SIG-M5 treated with dmso at 0.1 percent for 504 hours (cell line): Measurements from ENCODE around the gene KANSL1L.
"Not testable (repeated sequence)": the region's sequence is repeated elsewhere in the genome, so short reads cannot be mapped to it uniquely, and the experiment has no call there.

Experiments
- DNase-seq: peaks from one replicate; lab custom pipeline; 2025; ENCODE audit not compliant: unreplicated experiment; lab: John Stamatoyannopoulos, UW

KANSL1L gene

GRCh38 chr2:210177769-210178168 is 6.6 kb upstream of the KANSL1L start:
- DNase-seq: no peak

GRCh38 chr2:210177115-210177514 is 5.9 kb upstream of the KANSL1L start:
- DNase-seq: not testable (repeated sequence)

GRCh38 chr2:210174086-210174485 is 2.9 kb upstream of the KANSL1L start:
- DNase-seq: no peak

DNA sequence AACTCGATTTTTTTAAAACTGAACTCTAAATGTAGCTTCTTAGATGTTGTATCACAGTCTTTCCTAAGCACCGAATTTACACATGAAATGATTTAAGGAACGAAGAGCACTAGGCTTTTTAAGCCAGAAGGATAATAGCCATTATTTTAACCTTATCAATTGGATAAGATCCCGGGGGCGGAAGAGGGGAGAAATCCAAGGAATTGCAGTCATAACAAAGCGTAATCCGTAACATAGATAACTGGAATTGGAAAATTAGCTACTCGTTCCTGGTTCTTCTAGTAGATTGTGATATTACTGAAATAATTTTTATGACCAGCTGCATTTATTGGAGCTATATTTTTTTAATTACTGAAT is 988 bp upstream of the KANSL1L start:
- DNase-seq: no peak

GRCh38 chr2:210170446-210171303 is 534 bp downstream of the KANSL1L start:
- peak; percentile 94 for DNase-seq

DNA sequence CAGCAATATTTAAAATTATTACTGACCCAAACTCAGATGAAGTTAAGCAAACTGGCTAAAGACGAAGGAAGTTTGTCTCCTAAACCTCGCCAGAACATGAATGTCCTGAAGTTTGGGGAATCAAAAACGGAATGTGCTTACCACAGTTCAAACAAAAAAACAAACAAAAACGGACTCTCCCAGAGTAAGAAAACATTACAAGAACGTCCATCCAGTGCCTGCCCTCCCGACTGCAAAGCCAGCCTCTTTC is 1.1 kb downstream of the KANSL1L start:
- no peak for DNase-seq

- peak; percentile 96 for DNase-seq
Measured at GRCh38 chr2:210169516-210170195, 1.6 kb downstream of the KANSL1L start.

GRCh38 chr2:210167227-210167626 is 4.0 kb downstream of the KANSL1L start:
- no peak for DNase-seq

- DNase-seq: peak; percentile 62
Measured at GRCh38 chr2:210162466-210163124, 8.6 kb downstream of the KANSL1L start.

DNA sequence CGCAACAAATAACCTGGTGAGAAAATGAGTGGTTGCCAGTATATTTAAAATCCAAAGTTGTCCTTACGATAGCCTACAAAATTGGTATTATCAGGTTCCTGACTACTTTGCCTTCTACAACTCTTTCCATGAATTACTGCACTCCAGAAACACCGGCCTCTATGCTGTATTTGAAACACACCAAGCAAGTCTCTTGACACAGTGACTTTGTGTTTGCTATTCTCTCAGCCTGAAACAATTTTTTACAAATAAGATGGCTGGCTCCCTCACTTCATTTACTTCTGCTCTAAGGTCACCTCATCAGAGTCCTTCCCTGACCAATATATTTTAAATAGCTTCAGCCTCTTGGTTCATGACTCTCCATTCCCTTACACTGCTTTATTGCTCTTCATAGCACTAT is 12.2 kb downstream of the KANSL1L start:
- DNase-seq: no peak

DNA sequence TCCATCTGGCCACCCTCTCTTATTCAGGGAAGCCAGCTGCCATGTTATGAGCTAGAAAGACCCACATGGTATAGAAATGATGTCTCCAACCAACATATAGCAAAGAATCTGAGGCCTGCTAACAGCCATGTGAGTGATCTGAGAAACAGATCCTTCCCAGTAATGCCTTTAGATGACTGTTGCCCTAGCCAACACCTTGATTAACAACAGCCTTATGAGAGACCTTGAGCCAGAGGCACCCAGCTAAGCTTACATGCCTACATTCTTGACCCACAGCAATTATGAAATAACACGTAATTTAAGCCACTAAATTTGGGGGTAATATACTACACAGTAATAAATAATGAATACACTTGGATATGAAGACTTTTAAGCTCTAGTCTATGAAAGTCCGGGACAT is 13.0 kb downstream of the KANSL1L start:
- no peak for DNase-seq

GRCh38 chr2:210157526-210157925 is 13.7 kb downstream of the KANSL1L start:
- DNase-seq: no peak

DNA sequence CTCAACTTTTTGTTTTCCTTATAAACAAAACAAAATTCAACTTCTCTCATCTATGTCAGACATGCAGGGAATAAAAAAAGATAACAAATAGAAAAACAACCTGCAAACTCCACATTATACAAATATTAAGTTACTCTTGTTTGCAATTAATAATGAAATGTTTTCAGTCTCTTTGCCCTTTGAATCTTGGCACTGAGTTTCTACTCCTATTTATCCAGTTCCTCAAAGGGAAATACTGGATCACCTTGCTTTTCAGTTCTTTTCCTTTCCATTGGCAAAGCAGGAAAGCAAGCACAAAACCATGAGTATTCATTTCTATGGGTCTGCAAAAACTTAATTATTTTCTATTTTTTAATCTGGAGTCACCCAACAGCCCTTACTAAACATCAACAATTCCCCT is 23.6 kb downstream of the KANSL1L start:
- DNase-seq: no peak

DNA sequence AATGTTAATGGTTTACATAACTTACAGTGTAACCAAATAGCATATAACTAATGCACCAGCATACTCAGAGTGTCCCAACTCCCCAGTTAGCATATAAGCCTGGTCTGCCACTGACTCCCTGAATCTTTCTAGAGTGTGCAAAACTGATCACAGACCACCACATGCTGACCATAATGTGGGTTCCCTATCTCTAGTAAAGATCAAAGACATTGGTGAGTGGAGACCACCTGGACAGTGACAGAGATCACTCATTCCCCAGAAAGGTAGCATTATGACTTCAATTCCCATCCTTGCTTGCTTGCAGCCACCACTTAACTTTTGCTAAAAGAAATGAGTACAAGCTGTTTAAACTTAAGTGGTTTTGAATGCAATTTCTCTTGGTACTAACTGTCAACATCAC is 39.0 kb downstream of the KANSL1L start:
- DNase-seq: no peak

DNA sequence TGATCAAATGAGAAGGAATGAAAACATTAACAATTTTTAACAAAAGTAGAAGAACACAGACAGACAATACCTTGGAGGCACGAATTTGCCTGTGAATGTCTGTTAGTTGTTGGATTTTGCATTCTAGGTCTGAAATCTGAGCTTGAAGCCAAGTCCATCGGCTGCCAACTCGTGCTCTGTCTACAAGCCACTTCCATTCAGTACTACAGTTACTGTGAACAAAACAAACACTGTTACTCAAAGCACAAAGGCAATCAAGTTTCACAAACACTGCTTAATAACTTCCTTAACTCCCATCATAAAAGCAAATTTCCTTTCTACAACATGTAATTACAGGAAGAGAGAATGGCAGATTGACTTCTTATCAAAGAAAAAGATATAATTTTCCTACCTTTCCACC is 42.2 kb downstream of the KANSL1L start:
- DNase-seq: no peak

DNA sequence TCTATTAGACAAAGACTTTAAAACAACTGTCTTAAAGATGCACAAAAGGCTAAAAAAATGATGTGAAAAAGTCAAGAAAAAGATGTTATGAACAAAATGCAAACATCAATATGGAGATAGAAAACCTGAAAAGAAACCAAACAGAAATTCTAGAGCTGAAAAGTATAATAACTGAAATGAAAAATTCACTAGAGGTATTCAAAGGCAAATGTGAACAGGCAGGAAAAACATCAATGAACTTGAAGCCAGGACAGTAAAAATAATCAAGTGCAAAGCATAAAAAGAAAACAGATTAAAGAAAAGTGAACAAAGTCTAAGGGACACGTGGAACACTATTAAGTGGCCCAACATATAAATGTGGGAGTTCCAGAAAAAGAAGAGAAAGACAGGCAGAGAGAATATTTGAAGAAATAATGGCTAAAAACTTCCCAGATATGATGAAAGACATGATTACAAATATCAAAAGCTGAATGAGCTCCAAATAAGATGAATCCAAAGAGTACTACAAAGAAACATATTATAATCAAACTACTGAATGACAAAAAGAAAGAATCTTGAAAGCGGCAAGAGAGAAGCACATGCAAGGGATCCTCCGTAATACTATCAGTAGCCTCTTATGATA is 57.5 kb downstream of the KANSL1L start:
- no peak for DNase-seq

DNA sequence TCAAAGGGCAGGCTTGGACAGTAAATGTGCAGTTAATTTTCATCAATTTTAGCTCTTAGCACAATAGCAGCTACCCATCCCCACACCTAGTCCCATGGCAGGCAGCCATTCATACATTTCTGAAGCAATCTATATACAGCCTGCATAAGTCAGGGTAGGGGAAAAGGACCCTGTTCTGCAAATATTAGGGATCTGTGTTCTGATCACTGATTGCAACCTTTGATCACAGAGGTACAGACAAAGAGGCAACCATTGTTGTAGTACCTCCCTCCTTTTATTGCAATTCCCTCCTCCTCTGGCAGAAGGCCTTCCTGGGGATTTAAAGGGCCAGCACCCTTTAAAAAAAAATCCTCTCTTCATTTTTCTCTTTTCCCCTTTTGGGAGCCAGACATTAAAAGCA is 58.3 kb downstream of the KANSL1L start:
- no peak for DNase-seq

- no peak for DNase-seq
Measured at GRCh38 chr2:210099940-210100339, 71.3 kb downstream of the KANSL1L start.

DNA sequence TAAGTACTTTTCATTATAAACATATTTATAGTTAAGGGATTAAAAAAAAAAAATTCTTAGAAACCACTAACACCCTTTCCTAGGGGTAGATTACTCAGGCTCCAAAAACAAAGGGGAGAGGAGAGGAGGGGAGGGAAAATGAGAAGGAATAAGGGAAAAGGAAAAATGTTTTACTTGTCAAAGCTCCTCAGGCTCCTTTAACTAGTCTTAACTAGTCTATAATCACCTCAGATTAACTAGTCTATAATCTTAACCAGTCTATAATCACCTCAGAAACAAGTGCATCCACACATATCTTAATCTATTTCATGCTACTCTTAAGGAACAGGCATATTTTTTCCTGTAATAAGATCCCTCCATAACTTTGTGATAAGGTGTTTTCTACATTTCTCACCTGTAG is 76.4 kb downstream of the KANSL1L start:
- no peak for DNase-seq

DNA sequence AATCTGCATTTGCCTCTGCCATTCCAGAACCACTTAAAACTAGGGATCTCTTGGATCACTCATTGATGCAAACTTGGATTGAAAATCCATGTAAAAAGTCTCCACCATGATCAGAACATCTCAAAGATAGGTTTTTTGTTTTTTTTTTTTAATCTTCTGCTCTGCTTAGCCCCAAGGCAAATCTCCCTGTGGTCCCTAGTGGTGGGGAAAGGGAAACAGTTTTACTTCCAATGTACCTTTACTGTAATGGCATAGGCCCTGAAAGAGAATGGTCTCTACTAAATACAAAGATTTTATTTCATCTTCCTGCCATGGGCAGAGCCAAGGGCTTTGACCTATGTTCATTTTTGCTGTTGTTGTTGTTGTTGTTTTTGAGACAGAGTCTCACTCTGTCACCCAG is 78.4 kb downstream of the KANSL1L start:
- DNase-seq: no peak

DNA sequence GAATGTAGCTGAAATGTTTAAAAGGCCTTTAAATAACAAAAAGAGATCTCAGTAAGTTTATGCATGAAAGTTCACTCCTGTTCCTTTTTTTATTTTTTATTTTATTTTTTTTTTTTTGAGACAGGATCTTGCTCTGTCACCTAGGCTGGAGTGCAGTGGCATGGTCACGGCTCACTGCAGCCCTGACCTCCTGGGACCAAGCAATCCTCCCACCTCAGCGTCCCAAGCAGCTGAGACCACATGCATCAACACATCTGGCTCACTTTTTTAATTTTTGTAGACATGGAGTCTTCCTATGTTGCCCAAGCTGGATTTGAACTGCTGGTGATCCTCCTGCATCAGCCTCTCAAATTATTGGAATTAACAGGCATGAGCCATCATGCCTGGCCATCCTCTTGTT is 84.3 kb downstream of the KANSL1L start:
- DNase-seq: no peak

DNA sequence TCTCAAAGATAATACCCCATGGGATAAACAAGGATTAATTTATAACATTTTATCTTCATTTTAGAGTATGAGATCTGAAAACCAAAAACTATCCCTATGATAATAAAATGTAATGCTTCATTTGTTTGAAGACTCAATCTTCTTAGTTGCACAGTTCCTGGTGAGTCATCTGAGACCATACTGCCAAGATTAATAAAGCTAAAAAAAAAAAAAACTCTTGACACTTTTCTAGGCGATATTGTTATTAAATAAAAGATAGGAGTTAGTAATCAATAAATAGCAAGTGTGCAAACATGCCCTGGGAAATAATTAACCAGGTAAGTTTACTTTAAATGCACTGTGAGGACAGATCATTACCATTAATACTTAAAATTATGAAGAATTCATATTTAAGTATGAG is 84.9 kb downstream of the KANSL1L start:
- DNase-seq: no peak
